Fibroblast of lung (primary cell): ENCODE results near the gene PDSS1.

ENCODE experiments used
- EZH2 ChIP-seq: IDR thresholded peaks from 2 replicates; pipeline ENCODE4 v1.5.1; 2012; ENCODE audit warnings: low read length, control low read depth, mild to moderate bottlenecking; ENCODE audit errors: missing control alignments
- TF ChIP-seq, protein P1 (sequence below), 2 donors: IDR thresholded peaks in 1 of 2; conservative IDR thresholded peaks in 1 of 2; 1 replicate in 1 of 2; 2 replicates in 1 of 2; pipeline ENCODE4 v1.5.1; 2011 to 2012; ENCODE audit warnings: low read length in 2 of 2, control low read depth in 1 of 2, inconsistent platforms in 1 of 2, low read depth in 1 of 2, mild to moderate bottlenecking in 1 of 2

DNA sequence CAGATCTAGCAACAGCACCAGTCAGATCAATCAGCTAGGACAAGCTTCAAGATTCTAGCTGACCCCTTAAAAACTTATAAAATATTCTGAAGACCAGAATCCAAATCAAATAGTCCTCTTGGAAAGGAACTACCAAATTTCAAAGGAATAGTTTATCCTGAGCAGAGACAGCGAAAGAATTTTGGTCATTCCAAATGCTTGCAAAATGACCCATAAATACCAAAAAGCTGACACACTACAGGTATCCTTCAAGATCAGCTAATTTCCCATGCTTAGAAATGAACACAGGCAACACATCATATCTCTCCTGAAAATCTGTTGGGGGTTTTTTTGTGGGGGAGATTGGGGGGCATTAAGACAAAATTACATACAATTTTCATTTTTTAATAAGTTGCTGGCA lies 78.8 kb downstream of the PDSS1 start:
- TF ChIP-seq, protein P1, sequence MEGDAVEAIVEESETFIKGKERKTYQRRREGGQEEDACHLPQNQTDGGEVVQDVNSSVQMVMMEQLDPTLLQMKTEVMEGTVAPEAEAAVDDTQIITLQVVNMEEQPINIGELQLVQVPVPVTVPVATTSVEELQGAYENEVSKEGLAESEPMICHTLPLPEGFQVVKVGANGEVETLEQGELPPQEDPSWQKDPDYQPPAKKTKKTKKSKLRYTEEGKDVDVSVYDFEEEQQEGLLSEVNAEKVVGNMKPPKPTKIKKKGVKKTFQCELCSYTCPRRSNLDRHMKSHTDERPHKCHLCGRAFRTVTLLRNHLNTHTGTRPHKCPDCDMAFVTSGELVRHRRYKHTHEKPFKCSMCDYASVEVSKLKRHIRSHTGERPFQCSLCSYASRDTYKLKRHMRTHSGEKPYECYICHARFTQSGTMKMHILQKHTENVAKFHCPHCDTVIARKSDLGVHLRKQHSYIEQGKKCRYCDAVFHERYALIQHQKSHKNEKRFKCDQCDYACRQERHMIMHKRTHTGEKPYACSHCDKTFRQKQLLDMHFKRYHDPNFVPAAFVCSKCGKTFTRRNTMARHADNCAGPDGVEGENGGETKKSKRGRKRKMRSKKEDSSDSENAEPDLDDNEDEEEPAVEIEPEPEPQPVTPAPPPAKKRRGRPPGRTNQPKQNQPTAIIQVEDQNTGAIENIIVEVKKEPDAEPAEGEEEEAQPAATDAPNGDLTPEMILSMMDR (conservative IDR thresholded peaks at IDR 0.05 in 1 of 2, IDR thresholded peaks at IDR 0.05 in 1 of 2; ENCODE audit: low read depth in 1 of 2, low read length in 2 of 2), result no peak
- no peak for TF ChIP-seq EZH2
